NCI-H446 (cell line): ENCODE data around the gene STAB1.

Experiments
- DNase-seq, 2 experiments: peaks; one replicate each; lab custom pipeline; 2025; lab: John Stamatoyannopoulos, UW

Gene STAB1

DNA sequence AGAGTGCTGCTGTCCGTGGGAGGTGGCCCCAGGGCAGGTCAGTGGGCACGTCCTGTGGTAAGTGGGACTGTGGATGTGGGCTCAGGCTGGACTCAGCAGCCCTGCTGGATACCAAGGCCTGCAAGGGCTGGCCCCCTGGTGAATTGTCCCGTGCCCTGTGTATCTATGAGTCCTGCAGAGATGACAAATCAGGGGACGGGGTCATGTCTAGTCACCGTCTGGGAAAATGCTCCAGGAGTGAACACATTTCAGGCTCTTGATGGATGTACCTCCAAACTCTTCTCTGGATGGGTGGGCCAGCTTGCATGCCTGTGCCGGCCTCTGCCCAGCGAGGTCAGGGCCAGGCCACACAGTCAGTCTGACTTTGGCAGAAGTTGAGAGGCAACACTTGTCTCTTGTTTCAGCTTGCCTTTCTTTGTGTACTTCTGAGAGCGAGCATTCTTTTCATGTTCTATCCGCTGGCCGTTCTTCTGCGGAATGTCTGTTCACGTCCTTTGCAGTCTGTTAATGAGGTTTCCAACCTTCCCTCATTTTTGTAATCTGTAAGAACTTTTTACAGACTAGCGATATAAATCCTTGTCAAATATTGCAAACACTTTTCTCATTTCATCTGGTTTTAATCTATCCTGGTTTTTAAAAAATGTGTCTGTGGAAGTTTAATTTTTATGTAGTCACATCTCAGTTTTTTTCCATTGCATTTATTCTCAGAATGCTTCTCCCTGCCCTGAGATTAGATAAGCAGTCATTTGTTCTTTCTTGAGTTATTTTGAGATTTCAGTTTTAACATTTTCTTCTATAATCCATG is 11.4 kb upstream of the STAB1 start:
- no peak for DNase-seq

DNA sequence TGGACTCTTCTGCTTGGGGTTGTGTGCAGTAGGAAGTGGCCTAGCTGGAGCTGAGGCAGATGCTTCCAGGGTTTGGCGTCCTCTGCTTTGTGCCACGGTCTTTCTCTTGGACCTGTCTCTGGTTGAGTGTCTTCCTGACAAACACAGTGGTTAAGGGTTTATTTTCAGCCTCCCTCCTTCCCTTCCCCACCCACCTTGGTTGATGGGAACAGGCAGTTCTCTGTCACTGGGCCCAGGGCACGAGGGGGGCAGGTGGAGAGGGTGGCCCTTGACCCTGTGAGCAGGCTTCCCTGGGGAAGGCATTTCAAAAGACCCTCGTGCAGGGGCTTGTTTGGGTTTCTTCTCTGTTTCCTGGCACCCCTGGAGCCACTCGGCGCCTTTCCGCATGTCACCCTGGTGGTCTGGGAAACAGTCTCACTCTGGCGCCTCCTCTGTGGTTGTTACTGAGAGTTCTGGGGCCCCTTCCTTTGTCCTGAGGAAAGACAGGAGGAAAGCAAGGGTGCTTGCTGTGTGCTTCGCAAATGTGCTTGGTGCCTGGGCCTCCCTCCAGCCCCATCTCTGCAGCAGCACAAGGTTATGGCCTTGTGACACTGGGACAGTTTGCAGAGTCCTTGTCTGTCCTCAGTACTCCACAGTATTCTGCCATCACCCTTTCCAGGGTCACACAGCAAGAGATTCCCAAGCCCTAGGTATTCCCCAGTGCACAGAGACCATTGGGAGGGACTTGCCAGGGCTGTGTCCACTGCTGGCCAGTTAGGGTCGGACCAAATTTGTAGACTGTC is 10.3 kb upstream of the STAB1 start:
- no peak for DNase-seq

DNA sequence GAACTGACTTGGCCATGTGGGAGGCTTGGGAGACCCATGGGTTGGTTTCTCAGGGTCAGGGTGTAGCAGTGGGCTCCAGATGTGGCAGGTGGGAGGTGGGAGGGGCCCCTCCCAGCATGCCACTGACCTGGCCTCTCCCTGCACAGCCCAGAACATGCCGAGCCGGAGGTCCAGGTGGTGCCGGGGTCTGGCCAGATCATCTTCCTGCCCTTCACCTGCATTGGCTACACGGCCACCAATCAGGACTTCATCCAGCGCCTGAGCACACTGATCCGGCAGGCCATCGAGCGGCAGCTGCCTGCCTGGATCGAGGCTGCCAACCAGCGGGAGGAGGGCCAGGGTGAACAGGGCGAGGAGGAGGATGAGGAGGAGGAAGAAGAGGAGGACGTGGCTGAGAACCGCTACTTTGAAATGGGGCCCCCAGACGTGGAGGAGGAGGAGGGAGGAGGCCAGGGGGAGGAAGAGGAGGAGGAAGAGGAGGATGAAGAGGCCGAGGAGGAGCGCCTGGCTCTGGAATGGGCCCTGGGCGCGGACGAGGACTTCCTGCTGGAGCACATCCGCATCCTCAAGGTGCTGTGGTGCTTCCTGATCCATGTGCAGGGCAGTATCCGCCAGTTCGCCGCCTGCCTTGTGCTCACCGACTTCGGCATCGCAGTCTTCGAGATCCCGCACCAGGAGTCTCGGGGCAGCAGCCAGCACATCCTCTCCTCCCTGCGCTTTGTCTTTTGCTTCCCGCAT is 7.9 kb upstream of the STAB1 start:
- no peak for DNase-seq

DNA sequence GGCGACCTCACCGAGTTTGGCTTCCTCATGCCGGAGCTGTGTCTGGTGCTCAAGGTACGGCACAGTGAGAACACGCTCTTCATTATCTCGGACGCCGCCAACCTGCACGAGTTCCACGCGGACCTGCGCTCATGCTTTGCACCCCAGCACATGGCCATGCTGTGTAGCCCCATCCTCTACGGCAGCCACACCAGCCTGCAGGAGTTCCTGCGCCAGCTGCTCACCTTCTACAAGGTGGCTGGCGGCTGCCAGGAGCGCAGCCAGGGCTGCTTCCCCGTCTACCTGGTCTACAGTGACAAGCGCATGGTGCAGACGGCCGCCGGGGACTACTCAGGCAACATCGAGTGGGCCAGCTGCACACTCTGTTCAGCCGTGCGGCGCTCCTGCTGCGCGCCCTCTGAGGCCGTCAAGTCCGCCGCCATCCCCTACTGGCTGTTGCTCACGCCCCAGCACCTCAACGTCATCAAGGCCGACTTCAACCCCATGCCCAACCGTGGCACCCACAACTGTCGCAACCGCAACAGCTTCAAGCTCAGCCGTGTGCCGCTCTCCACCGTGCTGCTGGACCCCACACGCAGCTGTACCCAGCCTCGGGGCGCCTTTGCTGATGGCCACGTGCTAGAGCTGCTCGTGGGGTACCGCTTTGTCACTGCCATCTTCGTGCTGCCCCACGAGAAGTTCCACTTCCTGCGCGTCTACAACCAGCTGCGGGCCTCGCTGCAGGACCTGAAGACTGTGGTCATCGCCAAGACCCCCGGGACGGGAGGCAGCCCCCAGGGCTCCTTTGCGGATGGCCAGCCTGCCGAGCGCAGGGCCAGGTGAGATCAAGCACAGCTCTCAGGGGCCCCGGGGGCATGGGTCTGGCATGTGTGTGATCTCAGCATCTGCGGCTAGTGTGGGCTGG is 7.1 kb upstream of the STAB1 start:
- no peak for DNase-seq

DNA sequence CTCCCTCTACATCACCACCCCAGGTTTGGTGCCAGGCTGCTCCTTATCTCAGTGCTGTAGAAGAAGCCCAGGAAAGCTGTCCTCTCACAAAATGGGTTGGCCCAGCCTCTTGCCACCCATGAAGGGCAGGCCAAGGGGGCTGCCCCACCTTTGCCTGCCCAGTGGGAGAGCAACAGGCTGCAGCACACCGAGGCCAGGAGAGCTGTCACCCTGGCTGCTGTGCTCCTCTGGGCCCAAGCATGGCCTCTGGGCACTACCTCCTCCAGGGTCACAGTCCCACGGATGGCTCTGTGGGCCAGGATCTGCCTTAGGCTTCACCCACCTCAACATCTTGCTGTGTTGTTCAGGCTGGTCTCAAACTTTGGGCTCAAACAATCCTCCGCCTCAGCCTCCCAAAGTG is 6.4 kb upstream of the STAB1 start:
- no peak for DNase-seq

DNA sequence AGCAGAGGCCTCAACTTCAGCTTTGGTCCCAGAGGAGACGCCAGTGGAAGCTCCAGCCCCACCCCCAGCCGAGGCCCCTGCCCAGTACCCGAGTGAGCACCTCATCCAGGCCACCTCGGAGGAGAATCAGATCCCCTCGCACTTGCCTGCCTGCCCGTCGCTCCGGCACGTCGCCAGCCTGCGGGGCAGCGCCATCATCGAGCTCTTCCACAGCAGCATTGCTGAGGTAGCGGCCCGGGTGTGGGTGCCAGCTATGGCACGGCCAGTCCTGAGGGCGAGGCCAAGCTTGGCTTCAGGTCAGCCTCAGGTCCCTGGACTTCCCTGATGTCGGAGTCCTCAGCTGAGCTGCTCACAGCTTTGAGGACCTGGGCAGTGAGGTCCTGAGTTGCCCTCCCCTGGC is 5.7 kb upstream of the STAB1 start:
- DNase-seq = no peak

DNA sequence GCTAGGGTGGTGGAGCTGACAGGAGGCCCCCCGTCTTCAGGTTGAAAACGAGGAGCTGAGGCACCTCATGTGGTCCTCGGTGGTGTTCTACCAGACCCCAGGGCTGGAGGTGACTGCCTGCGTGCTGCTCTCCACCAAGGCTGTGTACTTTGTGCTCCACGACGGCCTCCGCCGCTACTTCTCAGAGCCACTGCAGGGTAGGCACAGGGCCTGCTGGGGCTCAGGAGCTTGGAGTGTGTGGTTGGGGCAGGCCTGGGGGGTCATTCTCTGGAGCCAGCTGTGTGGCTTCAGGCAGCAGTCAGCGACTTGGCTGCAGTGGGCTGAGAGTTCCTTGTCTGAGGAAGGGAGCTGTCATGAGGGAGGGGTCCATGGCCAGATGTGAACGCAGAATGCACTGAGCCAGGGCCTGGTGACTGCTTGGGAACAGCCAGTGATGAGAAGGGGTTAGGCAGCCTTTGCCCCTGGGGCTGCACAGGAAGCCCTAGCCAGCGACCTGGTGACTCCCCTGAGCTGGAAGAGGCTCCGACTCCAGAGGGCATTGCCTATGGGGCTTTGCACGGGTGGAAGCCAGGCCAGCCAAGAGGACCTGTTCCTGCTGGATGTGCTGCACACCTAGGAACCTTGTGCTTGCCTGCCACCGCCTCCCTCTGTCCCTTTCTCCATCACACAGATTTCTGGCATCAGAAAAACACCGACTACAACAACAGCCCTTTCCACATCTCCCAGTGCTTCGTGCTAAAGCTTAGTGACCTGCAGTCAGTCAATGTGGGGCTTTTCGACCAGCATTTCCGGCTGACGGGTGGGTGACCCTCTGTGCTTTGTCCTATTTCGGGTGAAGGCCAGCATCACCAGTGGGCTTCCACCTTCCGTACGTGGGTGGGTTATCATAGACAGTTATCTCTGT is 4.9 kb upstream of the STAB1 start:
- no peak for DNase-seq

DNA sequence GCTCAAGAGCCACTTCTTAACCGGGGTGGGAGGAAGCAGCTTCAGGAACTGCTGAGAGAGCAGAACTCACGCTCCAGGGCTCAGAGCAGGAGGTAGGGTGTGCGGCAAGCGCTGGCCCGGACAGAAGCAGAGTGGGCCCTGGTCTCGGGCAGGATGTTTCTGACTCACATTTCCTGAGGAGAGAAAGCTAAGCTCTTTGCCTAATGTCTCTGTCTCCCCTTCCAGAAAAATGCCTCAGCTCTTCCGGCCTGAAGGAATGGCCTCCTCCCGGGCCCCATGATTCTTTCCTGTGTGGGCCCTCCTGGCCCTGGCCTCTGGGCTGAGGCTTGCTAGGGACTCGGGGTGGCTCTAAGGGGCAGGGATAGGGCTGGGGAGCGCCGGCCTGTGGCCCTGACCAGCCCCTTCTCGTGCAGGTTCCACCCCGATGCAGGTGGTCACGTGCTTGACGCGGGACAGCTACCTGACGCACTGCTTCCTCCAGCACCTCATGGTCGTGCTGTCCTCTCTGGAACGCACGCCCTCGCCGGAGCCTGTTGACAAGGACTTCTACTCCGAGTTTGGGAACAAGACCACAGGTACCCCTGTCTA is 4.1 kb upstream of the STAB1 start:
- no peak for DNase-seq

DNA sequence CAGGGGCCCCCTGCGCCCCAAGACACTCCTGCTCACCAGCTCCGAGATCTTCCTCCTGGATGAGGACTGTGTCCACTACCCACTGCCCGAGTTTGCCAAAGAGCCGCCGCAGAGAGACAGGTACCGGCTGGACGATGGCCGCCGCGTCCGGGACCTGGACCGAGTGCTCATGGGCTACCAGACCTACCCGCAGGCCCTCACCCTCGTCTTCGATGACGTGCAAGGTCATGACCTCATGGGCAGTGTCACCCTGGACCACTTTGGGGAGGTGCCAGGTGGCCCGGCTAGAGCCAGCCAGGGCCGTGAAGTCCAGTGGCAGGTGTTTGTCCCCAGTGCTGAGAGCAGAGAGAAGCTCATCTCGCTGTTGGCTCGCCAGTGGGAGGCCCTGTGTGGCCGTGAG is 3.1 kb upstream of the STAB1 start:
- DNase-seq = no peak

DNA sequence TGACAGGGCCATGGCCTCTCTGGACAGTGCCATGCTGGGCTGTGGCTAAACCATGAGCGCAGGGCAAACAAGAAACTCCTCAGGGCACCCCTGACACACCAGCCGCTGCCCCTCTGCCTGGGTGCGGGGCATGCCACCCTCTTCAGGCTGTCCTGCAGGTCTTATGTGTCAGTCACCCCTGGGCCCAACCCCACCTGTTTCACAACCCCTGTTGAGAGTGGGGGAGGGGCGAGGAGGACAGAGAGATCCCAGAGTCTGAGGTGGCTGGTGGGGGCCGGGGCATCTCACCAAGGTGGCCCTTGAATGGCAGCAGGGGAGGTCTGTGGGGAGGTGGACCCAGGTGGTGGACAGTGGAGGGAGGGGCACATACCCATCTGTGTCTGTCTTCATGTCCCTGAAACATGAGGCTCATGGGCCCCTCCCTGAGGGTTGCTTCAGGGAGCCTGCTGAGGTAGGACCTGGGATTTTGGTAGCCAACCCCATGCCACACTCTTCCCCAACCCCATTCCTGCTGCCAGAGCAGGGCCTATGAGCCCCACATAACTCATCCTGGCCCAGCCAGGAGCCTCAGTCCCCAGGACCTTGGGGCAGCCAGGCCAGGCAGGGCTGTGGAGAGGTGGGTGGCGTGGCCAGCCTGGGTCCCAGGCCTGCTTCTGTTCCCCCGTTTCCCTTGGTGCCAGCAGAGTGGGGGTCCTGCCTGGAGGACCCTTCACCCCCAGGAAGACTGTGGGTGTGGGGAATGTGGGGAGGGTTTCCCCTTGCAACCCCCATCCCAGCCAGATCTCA is 1.7 kb upstream of the STAB1 start:
- DNase-seq = no peak

DNA sequence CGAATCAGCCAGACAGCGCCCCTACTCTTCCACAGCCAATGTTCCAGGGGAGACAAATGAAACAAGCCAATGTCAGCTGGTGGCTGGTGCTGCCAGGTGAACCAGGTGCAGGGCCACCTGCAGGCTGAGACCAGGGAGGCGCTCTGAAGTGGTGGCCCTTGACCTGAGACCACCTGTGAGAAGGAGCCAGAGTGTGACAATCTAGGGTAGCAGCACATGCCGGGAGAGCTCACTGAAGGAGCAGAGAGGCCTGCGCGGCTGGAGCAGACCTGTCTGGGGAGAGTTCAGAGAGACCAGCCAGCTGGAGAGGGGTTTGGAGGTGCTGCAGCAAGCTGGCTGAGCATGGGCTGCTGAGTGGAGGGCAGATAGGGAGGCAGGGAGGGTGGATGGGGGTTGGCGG is 693 bp upstream of the STAB1 start:
- no peak for DNase-seq

DNA sequence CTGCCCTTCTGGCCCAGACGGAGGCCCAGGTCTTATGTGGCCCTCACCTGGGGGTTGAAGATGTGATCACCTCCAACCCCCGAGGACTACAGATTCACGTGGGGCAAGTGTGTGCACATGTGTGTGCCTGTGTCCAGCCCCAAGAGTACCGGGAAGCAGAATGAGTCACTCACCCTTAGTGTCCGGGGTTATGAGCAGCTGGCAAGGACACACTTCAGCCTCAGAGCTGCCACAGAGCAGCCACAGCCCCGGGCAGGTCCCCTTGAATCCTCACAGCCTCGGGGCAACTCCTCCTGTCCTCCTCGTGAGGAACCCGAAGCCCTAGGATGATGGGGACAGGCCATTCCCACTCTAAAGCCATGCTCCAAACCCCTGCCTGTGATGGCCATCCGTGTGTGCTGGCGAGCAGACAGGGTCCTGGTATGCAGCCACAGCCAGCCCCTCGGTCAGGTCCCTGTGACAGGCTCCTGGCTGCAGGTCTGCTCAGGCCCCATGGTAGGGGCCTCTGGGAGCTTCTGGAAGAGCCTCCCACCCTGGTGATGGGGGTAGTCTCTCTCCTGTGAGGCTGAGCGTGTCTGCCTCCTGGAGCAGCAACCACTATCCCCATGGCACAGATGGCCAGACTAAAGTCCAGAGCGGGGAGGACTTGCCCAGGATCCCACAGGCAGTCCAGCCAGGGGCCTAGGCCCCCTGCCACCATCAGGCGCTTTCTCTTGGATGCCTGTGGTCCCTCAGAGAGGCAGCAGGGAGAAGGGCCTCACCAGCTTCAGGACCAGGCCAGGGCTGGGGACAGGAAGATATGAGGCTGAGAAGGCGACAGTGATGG is 852 bp downstream of the STAB1 start:
- no peak for DNase-seq

DNA sequence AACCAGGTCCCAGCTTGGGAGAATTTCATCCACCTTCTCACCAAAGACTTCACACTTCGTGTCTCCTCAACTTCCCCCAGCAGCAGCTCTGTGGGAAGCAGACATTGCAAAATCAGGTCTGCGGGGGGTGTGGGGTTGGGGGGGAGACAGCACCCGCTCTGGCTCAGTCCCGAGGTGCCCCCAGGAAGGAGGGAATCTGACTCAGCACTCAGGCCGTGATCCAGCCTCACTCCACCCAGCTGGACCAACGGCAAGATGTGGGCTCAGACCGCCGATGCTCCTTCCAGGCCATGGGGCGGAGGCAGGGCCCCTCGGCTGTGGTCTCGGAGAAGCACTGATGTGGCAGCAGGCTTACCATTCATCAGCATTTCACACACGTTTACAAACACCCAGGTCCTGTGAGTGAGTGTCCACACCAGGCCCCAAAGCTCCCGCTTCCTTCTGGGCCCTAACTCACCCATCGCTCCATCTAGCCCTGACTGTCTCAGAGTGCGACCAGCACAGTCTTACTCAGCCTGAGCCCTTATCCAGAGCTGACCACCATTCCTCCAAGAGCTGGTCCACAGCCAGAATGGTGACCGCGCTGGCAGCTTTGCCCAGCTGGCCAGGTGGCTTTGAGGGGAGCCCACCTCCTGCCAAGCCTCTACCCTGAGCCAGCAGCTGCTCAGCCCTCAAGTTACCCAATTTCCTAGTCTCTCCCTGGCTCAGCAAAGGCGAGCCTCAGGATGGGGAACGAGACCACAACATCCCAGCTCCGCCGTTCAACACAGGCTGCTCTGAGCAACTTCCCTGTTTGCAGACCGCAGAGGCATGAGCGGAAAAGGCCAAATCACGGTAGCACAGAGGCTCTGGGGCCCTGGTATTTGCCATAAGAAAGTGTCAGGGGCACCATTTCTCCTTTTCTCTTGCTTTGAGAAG is 3.3 kb downstream of the STAB1 start:
- no peak for DNase-seq

DNA sequence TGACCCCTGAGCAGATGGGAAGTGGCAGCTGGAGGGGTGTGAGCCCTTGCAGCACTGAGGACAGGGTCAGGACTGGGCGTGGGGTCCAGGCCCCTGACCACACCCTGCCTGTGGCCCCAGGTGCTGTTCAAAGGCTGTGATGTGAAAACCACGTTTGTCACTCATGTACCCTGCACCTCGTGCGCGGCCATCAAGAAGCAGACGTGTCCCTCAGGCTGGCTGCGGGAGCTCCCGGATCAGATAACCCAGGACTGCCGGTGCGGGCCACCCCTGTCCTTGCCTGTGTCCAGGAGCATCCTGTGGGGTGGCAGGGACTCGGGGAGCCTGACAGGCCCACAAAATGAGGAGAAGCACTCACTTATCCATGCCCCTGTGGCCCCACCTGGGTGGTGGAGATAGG is 5.9 kb downstream of the STAB1 start:
- no peak for DNase-seq

DNA sequence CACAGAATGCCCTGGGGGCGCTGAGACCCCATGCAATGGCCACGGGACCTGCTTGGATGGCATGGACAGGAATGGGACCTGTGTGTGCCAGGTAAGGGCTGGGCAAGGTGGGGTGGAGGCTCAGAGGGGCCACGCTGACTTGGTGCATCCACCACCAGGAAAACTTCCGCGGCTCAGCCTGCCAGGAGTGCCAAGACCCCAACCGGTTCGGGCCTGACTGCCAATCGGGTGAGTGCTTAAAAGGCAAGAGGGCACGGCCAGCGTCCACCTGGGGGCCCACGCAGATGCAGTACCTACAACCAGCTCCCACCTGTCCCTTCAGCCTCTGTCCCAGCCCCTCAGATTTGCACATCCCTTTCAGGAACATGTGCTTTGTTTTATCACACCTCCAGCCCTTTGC is 6.9 kb downstream of the STAB1 start:
- DNase-seq = no peak

DNA sequence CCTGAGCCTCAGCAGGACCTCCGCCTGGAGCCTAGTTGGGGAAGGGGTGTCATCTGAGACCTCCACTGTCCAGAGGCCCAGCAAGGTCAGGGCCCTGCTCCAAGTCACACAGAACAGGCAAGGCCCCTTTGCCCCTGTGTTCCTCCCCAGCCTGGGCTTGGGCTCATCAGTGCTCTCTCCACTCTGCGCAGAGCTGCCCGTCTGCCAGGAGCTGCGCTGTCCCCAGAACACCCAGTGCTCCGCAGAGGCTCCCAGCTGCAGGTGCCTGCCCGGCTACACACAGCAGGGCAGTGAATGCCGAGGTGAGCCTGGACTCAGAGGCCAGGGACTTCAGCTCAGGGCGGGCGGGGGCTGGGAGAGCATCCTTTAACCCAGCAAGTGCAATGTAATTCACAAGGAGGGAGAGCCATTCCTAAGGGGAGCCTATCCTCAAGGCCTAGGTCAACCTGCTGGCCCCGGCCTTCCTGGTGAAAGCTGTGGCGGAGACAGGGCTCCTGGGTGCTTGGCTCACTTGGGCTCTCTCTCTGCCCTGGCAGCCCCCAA is 7.7 kb downstream of the STAB1 start:
- DNase-seq = no peak

DNA sequence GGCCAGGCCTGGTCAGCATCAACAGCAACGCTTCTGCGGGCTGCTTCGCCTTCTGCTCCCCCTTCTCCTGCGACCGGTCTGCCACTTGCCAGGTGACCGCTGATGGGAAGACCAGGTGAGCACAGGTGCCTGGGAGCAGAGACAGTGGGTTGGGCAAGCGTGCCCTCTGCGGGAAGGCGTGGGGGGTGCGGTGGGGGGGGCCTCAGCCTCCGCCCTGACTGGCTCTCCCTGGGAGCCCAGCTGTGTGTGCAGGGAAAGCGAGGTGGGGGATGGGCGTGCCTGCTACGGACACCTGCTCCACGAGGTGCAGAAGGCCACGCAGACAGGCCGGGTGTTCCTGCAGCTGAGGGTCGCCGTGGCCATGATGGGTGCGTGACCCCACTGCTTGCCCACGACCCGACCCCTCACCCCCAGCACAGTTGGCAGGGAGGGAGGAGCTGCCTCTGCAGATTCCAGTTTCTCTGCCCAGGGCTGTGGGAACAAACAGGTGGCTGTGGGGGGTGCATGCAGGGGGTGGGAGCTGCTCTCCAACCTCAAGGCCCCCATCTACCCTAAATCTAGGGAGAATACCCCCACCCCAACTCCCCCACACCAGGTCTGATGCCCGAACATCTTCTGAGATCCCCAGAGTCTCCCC is 8.8 kb downstream of the STAB1 start:
- no peak for DNase-seq
